Measurements from ENCODE around the gene SPIRE1.
"Not testable (repeated sequence)": the region's sequence is repeated elsewhere in the genome, so short reads cannot be mapped to it uniquely, and the experiment has no call there.

SPIRE1 gene

GRCh38 chr18:12598181-12598930 lies 59.6 kb downstream of the SPIRE1 start:
- DNase-seq: no peak

- no peak for DNase-seq
These were observed 60.1 kb downstream of the SPIRE1 start for GRCh38 chr18:12597760-12598159.

GRCh38 chr18:12595571-12596255 lies 62.2 kb downstream of the SPIRE1 start:
- DNase-seq: peak; percentile 57

GRCh38 chr18:12593866-12594265 lies 64.0 kb downstream of the SPIRE1 start:
- DNase-seq: no peak

- DNase-seq: no peak
These were observed 65.2 kb downstream of the SPIRE1 start for GRCh38 chr18:12592597-12593127.

GRCh38 chr18:12589448-12589847 lies 68.5 kb downstream of the SPIRE1 start:
- no peak for DNase-seq

- DNase-seq: no peak
These were observed 71.0 kb downstream of the SPIRE1 start for GRCh38 chr18:12586956-12587355.

GRCh38 chr18:12585218-12585617 lies 72.7 kb downstream of the SPIRE1 start:
- DNase-seq: no peak

GRCh38 chr18:12580630-12581342 lies 77.1 kb downstream of the SPIRE1 start:
- no peak for DNase-seq

- no peak for DNase-seq
These were observed 78.1 kb downstream of the SPIRE1 start for GRCh38 chr18:12579775-12580174.

- no peak for DNase-seq
These were observed 80.1 kb downstream of the SPIRE1 start for GRCh38 chr18:12577848-12578247.

GRCh38 chr18:12574494-12575185 lies 83.3 kb downstream of the SPIRE1 start:
- DNase-seq: no peak

GRCh38 chr18:12571630-12572029 lies 86.3 kb downstream of the SPIRE1 start:
- DNase-seq: no peak

- no peak for DNase-seq
These were observed 88.1 kb downstream of the SPIRE1 start for GRCh38 chr18:12569791-12570190.

GRCh38 chr18:12567849-12568248 lies 90.1 kb downstream of the SPIRE1 start:
- no peak for DNase-seq

GRCh38 chr18:12564861-12565260 lies 93.0 kb downstream of the SPIRE1 start:
- no peak for DNase-seq

GRCh38 chr18:12564378-12564777 lies 93.5 kb downstream of the SPIRE1 start:
- no peak for DNase-seq

GRCh38 chr18:12560600-12560999 lies 97.3 kb downstream of the SPIRE1 start:
- not testable (repeated sequence) for DNase-seq

- no peak for DNase-seq
These were observed 98.6 kb downstream of the SPIRE1 start for GRCh38 chr18:12559319-12559718.

- DNase-seq: no peak
These were observed 100.7 kb downstream of the SPIRE1 start for GRCh38 chr18:12556946-12557806.

- DNase-seq: no peak
These were observed 103.0 kb downstream of the SPIRE1 start for GRCh38 chr18:12554796-12555388.

GRCh38 chr18:12552879-12553242 lies 105.0 kb downstream of the SPIRE1 start:
- DNase-seq: no peak

All from SIG-M5 (cell line).